Body of pancreas (tissue), 4 donors: Measurements from ENCODE around the gene CPM.

Source experiments
- POLR2A ChIP-seq, 3 donors: fragments of 450-650 bp; IDR thresholded peaks; one replicate each; pipeline ENCODE4 v1.6.1; 2016; ENCODE audit warnings: antibody characterized with exemption in 3 of 3, mild to moderate bottlenecking in 2 of 3
- TF ChIP-seq, protein P1 (sequence below), 7 experiments: fragments of 450-650 bp in 4 of 7; fragments of 200-600 bp in 3 of 7; sonication (generic) in 3 of 7; IDR thresholded peaks; one replicate each; pipeline ENCODE4 v1.5.1; 2016 to 2019; ENCODE audit warnings: antibody characterized with exemption in 7 of 7

DNA sequence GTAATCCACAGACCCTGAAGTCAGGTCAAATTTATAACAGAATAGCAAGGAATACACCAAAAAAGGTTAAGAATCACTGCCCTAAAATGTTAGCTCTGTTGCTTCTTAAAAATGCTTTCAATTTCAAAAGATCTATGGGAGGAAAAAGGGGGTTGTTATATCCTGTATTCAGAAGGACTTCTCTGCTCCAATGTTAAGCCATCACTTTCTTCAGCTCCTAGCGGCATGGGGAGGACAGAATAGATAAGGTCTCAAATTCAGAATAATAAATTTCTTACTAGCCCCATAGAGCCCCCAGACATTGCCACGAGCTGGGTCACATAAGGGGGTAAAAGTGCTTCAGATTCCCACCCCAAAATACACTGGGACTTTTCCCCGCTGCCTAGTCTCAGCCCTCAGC lies 49.8 kb downstream of the CPM start:
- TF ChIP-seq, protein P1, sequence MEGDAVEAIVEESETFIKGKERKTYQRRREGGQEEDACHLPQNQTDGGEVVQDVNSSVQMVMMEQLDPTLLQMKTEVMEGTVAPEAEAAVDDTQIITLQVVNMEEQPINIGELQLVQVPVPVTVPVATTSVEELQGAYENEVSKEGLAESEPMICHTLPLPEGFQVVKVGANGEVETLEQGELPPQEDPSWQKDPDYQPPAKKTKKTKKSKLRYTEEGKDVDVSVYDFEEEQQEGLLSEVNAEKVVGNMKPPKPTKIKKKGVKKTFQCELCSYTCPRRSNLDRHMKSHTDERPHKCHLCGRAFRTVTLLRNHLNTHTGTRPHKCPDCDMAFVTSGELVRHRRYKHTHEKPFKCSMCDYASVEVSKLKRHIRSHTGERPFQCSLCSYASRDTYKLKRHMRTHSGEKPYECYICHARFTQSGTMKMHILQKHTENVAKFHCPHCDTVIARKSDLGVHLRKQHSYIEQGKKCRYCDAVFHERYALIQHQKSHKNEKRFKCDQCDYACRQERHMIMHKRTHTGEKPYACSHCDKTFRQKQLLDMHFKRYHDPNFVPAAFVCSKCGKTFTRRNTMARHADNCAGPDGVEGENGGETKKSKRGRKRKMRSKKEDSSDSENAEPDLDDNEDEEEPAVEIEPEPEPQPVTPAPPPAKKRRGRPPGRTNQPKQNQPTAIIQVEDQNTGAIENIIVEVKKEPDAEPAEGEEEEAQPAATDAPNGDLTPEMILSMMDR (IDR thresholded peaks at IDR 0.05): no peak
- TF ChIP-seq POLR2A (IDR thresholded peaks at IDR 0.05): no peak
